ENCODE measurements around the gene ACER3. TPM values are rescaled to one million over a fixed set of nuclear protein-coding genes. Genes with fewer than 3 reads are reported as not detected.

The ACER3 gene
- total RNA-seq, 1 donor from 2014 or later, result 14.7 TPM

- H3K27me3 Mint-ChIP-seq, result peaks cover 9% of the 10 kb centered on the region
- H3K36me3 Mint-ChIP-seq (ENCODE audit: insufficient read depth), result no peaks in the 10 kb centered on the region
- H3K4me3 Mint-ChIP-seq (ENCODE audit: low read depth), result no peak overlapping the region
- DNase-seq (ENCODE audit: low spot score, unreplicated experiment), result no peak
- H3K9me3 Mint-ChIP-seq (ENCODE audit: low read depth), result peaks cover 10% of the 10 kb centered on the region
- H3K27ac Mint-ChIP-seq, result no peak overlapping the region
- peaks cover 14% of the 10 kb centered on the region for H3K4me1 Mint-ChIP-seq (ENCODE audit: low read depth)
- TF ChIP-seq, protein P1, sequence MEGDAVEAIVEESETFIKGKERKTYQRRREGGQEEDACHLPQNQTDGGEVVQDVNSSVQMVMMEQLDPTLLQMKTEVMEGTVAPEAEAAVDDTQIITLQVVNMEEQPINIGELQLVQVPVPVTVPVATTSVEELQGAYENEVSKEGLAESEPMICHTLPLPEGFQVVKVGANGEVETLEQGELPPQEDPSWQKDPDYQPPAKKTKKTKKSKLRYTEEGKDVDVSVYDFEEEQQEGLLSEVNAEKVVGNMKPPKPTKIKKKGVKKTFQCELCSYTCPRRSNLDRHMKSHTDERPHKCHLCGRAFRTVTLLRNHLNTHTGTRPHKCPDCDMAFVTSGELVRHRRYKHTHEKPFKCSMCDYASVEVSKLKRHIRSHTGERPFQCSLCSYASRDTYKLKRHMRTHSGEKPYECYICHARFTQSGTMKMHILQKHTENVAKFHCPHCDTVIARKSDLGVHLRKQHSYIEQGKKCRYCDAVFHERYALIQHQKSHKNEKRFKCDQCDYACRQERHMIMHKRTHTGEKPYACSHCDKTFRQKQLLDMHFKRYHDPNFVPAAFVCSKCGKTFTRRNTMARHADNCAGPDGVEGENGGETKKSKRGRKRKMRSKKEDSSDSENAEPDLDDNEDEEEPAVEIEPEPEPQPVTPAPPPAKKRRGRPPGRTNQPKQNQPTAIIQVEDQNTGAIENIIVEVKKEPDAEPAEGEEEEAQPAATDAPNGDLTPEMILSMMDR (IDR thresholded peaks at IDR 0.05; ENCODE audit: unreplicated experiment), result no peak
Measured at GRCh38 chr11:77062924-77063323, 202.2 kb downstream of the ACER3 start.

DNA sequence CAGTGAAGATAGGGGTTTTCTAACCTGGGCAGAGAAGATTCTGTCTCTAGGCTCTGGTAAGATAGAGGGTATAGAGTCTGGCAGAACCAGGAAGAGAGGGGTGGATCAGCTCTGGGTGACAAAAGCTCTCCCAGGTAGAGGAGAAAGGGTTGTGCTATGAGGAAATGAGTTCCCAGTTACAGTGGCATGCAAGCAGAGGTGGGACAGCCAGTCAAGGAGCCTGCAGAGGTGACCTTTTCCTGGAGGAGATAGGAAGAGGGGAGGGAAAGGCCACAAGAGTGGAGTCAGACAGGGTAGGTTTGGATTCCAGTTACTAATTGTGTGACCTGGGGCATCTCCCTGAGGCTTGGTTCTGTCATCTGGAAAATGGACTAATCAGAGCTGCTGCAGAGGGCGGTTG is 202.7 kb downstream of the ACER3 start:
- peaks cover 14% of the 10 kb centered on the region for H3K4me1 Mint-ChIP-seq (ENCODE audit: low read depth)

GRCh38 chr11:77063861-77064260 is 203.1 kb downstream of the ACER3 start:
- H3K27ac Mint-ChIP-seq, result no peak overlapping the region
- peaks cover 14% of the 10 kb centered on the region for H3K4me1 Mint-ChIP-seq (ENCODE audit: low read depth)
- H3K4me3 Mint-ChIP-seq (ENCODE audit: low read depth), result no peak overlapping the region
- TF ChIP-seq, protein P1 (IDR thresholded peaks at IDR 0.05; ENCODE audit: unreplicated experiment), result no peak
- peaks cover 14% of the 10 kb centered on the region for H3K27me3 Mint-ChIP-seq
- H3K9me3 Mint-ChIP-seq (ENCODE audit: low read depth), result peaks cover 10% of the 10 kb centered on the region
- H3K36me3 Mint-ChIP-seq (ENCODE audit: insufficient read depth), result no peaks in the 10 kb centered on the region
- no peak for DNase-seq (ENCODE audit: low spot score, unreplicated experiment)

More for the DNA sequence above, 202.7 kb downstream of the ACER3 start:
- H3K9me3 Mint-ChIP-seq (ENCODE audit: low read depth), result peaks cover 10% of the 10 kb centered on the region
- H3K36me3 Mint-ChIP-seq (ENCODE audit: insufficient read depth), result no peaks in the 10 kb centered on the region
- no peak overlapping the region for H3K4me3 Mint-ChIP-seq (ENCODE audit: low read depth)
- TF ChIP-seq, protein P1 (IDR thresholded peaks at IDR 0.05; ENCODE audit: unreplicated experiment), result no peak
- peaks cover 12% of the 10 kb centered on the region for H3K27me3 Mint-ChIP-seq
- DNase-seq (ENCODE audit: low spot score, unreplicated experiment), result no peak
- H3K27ac Mint-ChIP-seq, result no peak overlapping the region

DNA sequence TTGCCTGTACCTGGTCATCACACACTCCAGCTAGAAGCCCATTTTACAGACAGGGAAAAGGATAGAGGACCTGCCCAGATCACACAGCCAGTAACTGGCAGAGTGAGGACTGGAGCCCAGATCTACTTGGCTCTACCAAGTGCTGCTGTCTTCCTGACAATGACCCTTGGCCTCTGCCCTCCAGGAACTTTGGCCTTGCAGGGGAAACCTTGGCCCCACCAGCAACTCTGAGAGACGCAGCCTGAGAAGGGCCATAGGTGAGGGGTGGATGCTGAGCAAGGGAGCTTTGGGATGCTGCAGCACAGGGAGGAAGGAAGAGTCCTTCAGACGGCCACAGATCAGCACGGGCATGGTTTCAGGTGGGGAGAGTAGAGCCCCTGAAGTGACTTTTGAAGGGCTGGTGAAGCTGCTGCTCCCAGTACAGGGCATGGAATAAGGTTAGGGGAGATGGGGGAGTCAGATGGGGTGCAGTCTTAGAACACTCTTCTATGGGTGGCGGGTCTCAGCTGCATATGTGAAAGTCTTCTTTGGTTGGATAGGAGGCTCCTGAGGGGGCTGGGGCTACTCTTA is 204.0 kb downstream of the ACER3 start:
- Mint-ChIP-seq H3K27ac (no peak overlapping the region), H3K4me1 (ENCODE audit: low read depth) (peaks cover 14% of the 10 kb centered on the region)
- no peak for DNase-seq (ENCODE audit: low spot score, unreplicated experiment)

GRCh38 chr11:77065878-77066228 is 205.1 kb downstream of the ACER3 start:
- no peak for DNase-seq (ENCODE audit: low spot score, unreplicated experiment)
- Mint-ChIP-seq H3K4me1 (ENCODE audit: low read depth) (peaks cover 14% of the 10 kb centered on the region), H3K36me3 (ENCODE audit: insufficient read depth) (no peaks in the 10 kb centered on the region), H3K9me3 (ENCODE audit: low read depth) (peaks cover 6% of the 10 kb centered on the region), H3K4me3 (ENCODE audit: low read depth) (peak overlapping the region; percentile 73), H3K27me3 (peaks cover 23% of the 10 kb centered on the region), H3K27ac (peak overlapping the region; percentile 60)
- TF ChIP-seq, protein P1 (IDR thresholded peaks at IDR 0.05; ENCODE audit: unreplicated experiment), result no peak

More for the DNA sequence above, 204.0 kb downstream of the ACER3 start:
- no peaks in the 10 kb centered on the region for H3K36me3 Mint-ChIP-seq (ENCODE audit: insufficient read depth)
- peaks cover 10% of the 10 kb centered on the region for H3K9me3 Mint-ChIP-seq (ENCODE audit: low read depth)
- TF ChIP-seq, protein P1 (IDR thresholded peaks at IDR 0.05; ENCODE audit: unreplicated experiment), result no peak
- peak overlapping the region; percentile 19 for H3K4me3 Mint-ChIP-seq (ENCODE audit: low read depth)
- peaks cover 19% of the 10 kb centered on the region for H3K27me3 Mint-ChIP-seq

Measured in progenitor cell of endocrine pancreas (in vitro differentiated cells).